ENCODE results near the gene CHD9.
A peak's percentile ranks its signal among the peaks of the same experiment; 100 is the strongest.

DNA sequence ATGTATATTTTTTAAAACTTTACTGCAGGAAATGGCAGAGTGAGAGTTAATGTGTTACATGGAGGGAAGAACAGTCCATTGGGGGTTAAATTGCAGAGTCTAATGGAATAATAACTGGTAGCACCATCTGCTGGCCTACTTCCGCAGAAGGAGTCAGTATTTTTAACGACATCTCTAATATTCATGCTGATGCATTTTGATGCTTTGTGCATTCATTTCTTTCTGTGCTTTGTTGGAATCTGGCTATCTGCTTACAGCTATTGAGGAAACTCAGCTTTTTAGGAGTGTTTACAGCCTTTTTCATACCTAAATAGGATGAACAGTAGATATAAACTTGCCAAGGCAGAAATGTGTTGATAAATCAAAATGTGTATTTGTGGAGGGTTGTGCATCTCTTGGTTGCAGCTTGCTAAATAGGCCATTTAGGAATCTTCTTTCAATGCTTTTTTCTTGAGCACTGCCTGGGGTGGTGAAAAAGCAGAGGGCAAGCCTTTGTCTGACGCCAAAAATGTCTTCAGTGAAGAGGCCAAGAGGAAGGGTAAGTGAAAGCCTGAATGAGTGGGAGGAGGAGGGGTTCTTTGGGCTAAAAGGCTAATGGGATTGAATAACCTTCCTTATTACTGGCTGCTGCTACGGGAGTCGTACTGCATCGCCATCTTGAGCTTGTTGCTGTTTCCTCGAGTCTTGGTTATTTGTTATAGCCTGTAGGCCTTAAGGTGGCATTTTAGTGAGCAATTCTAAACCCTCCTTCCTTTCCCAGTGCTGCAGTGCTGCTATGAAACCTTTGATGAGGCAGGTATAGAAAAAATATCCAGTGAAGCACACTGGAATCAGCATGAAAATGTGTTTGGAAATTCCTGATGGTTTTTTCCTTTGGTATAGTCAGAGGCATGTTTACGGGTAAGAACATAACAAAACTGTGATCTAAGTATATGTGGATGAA lies 153.3 kb downstream of the CHD9 start:
- TF ChIP-seq, protein P1, sequence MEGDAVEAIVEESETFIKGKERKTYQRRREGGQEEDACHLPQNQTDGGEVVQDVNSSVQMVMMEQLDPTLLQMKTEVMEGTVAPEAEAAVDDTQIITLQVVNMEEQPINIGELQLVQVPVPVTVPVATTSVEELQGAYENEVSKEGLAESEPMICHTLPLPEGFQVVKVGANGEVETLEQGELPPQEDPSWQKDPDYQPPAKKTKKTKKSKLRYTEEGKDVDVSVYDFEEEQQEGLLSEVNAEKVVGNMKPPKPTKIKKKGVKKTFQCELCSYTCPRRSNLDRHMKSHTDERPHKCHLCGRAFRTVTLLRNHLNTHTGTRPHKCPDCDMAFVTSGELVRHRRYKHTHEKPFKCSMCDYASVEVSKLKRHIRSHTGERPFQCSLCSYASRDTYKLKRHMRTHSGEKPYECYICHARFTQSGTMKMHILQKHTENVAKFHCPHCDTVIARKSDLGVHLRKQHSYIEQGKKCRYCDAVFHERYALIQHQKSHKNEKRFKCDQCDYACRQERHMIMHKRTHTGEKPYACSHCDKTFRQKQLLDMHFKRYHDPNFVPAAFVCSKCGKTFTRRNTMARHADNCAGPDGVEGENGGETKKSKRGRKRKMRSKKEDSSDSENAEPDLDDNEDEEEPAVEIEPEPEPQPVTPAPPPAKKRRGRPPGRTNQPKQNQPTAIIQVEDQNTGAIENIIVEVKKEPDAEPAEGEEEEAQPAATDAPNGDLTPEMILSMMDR (IDR thresholded peaks at IDR 0.05): peak; percentile 59; the same call in 1 of the 2 replicates
- TF ChIP-seq SIN3A (IDR thresholded peaks at IDR 0.05; ENCODE audit: borderline replicate concordance, insufficient read depth, low read depth, low read length) (no peak), POLR2AphosphoS5 (IDR thresholded peaks at IDR 0.05; ENCODE audit: low read depth, low read length) (no peak)
